SK-N-SH treated with all-trans-retinoic acid at 6 μM for 48 hours (cell line): Measurements from ENCODE around the gene LRRC40.

Source experiments
- BACH2 ChIP-seq: fragments of 250-450 bp; sonication (Bioruptor Pico); IDR thresholded peaks from 2 replicates; pipeline ENCODE4 v1.9.0; 2021; ENCODE audit warnings: mild to moderate bottlenecking, borderline replicate concordance
- OSR1 ChIP-seq: fragments of 250-450 bp; sonication (Bioruptor Pico); IDR thresholded peaks from 2 replicates; pipeline ENCODE4 v1.8.0; 2022; ENCODE audit warnings: moderate library complexity, mild to moderate bottlenecking, inconsistent platforms
- PATZ1 ChIP-seq: fragments of 250-450 bp; sonication (Bioruptor Pico); IDR thresholded peaks from 2 replicates; pipeline ENCODE4 v1.8.0; 2020; ENCODE audit warnings: mild to moderate bottlenecking, moderate library complexity, borderline replicate concordance
- SNAI2 ChIP-seq: fragments of 250-450 bp; sonication (Bioruptor Pico); IDR thresholded peaks from 2 replicates; pipeline ENCODE4 v1.5.0; 2020; ENCODE audit warnings: mild to moderate bottlenecking, moderate library complexity

DNA sequence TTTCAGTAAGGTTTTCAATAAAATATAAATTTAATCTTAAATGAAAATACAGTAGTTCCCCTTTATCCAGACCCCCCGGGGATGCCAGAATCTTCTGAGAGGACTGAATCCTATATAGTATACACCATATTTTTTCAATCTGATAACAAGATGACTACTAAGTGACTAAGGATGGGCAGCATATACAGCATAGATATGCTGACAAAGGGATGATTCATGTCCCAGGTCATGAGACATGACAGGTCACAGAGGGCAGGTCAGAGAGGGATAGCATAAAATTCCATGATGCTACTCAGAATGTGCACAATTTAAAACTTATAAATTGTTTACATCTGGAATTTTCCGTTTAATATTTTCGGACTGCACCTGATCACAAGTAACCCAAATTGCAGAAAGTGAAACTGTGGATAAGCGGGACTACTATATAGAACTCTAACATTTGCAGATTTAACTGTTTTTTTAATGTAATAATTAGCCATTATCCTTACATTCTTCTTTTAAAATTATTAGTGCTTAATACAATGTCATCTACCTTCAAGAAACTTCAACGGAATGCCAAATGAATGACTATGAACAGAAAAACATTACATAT is 48.8 kb downstream of the LRRC40 start:
- TF ChIP-seq BACH2 (CRISPR knock-in tag) (no peak), OSR1 (CRISPR knock-in tag) (no peak), SNAI2 (no peak), PATZ1 (no peak)
